BE2C (cell line): ENCODE data around the gene HTR3E.
"Not testable (repeated sequence)": the region's sequence is repeated elsewhere in the genome, so short reads cannot be mapped to it uniquely, and the experiment has no call there.

ENCODE experiments used
- DNase-seq: peaks from one replicate; pipeline ENCODE4 v3.0.0-alpha.2; 2020
- H3K27me3 ChIP-seq: fragments of 250-450 bp; sonication (Bioruptor Pico); 2 replicates; pipeline ENCODE4 v1.5.1; 2020; ENCODE audit warnings: mild to moderate bottlenecking
- H3K36me3 ChIP-seq: fragments of 250-450 bp; sonication (Bioruptor Pico); 2 replicates; pipeline ENCODE4 v1.5.1; 2020; ENCODE audit warnings: mild to moderate bottlenecking
- H3K4me1 ChIP-seq: fragments of 250-450 bp; sonication (Bioruptor Pico); 2 replicates; pipeline ENCODE4 v1.5.1; 2020
- H3K4me3 ChIP-seq: 2 replicates; pipeline ENCODE4 v1.5.1; 2011; ENCODE audit warnings: low read depth, low read length
- H3K9me3 ChIP-seq: fragments of 250-450 bp; sonication (Bioruptor Pico); 2 replicates; pipeline ENCODE4 v1.5.1; 2020
- CTCF ChIP-seq: IDR thresholded peaks from 2 replicates; pipeline ENCODE4 v1.5.1; 2012; ENCODE audit warnings: mild to moderate bottlenecking, low read depth, low read length

Gene HTR3E

GRCh38 chr3:184097556-184097955 is 692 bp downstream of the HTR3E start:
- Histone ChIP-seq H3K4me1 (no peaks in the 10 kb centered on the region), H3K27me3 (peaks cover 2% of the 10 kb centered on the region), H3K36me3 (no peaks in the 10 kb centered on the region), H3K4me3 (no peak overlapping the region), H3K9me3 (no peaks in the 10 kb centered on the region; the same call in 1 of the 2 replicates)
- no peak for TF ChIP-seq CTCF
- no peak for DNase-seq

DNA sequence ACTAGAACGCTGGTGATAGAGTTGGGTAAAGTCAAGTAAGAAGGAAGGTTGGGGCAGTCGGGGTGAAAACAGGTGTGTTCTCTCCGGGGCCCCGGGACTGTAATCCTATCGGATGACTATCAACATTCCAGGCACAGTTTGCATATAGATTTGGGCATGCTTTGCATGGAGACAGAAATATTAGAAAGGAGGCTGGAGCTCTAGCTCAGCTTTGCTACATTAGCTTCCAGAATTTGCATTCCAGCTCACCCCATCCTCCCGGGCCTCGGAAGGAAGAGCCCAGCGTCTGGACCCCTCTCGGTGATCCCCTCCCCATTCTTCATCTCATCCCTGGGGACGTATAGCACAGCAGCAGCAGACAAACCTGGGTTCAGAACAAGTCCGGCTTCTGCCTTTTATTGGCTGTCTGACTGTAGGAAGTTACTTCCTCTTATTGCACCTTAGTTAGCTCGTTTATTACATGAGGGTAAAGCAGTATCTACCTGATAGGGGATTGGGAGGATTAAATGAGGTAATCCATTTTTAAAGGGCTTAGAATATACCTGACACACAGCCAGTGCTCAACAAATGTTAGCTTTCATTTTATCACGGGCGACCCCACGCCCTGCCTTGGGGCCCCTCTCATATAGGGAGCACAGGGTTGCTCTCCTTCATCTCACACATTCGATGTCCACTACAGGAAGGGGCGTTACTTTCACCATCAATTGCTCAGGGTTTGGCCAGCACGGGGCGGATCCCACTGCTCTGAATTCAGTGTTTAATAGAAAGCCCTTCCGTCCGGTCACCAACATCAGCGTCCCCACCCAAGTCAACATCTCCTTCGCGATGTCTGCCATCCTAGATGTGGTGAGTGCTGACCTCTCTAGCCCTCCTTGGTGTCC is 3.2 kb downstream of the HTR3E start:
- no peak overlapping the region for H3K4me3 ChIP-seq
- no peaks in the 10 kb centered on the region; the same call in 1 of the 2 replicates for H3K9me3 ChIP-seq
- no peaks in the 10 kb centered on the region for H3K4me1 ChIP-seq
- peaks cover under 1% of the 10 kb centered on the region for H3K27me3 ChIP-seq
- H3K36me3 ChIP-seq: no peaks in the 10 kb centered on the region
- no peak for DNase-seq
- no peak for TF ChIP-seq CTCF

GRCh38 chr3:184110316-184110725 is 13.5 kb downstream of the HTR3E start:
- Histone ChIP-seq H3K9me3 (no peaks in the 10 kb centered on the region), H3K4me1 (no peaks in the 10 kb centered on the region; the same call in 1 of the 2 replicates), H3K27me3 (peaks cover 15% of the 10 kb centered on the region), H3K4me3 (no peak overlapping the region), H3K36me3 (no peaks in the 10 kb centered on the region)
- DNase-seq: no peak
- no peak for TF ChIP-seq CTCF

DNA sequence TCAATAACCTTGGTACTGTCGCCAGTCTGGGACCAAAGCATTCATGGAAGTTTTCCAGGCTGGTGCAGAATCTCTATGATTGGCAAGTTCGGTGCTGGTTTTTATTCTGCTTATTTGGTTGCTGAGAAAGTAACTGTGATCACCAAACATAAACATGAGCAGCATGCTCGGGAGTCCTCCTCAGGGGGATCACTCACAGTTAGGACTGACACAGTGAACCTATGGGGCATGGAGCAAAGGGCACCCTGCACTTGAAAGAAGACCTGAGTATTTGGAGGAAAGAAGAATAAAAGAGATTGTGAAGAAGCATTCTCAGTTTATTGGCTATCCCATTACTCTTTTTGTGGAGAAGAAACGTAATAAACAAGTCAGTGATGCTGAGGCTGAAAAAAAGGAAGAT is 19.2 kb downstream of the HTR3E start:
- no peak overlapping the region for H3K4me3 ChIP-seq

DNA sequence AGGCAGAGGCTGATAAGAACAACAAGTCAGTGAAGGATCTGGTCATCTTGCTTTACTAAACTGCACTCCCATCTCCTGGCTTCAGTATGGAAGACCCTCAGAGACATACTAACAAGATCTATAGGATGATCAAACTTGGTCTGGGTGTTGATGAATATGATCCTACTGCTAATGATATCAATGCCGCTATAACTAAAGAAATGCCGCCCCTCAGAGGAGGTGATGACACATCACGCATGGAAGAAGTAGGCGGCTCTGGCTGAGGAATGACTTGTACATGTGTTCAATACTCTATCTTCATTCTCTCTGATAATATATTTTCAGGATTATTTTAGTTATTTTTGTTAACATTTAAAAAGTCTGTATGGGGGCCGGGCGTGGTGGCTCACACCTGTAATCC is 20.8 kb downstream of the HTR3E start:
- Histone ChIP-seq H3K9me3 (no peaks in the 10 kb centered on the region; the same call in 1 of the 2 replicates), H3K27me3 (peaks cover 36% of the 10 kb centered on the region), H3K4me3 (no peak overlapping the region), H3K4me1 (no peaks in the 10 kb centered on the region; the same call in 1 of the 2 replicates), H3K36me3 (no peaks in the 10 kb centered on the region)
- DNase-seq: no peak
- no peak for TF ChIP-seq CTCF

More for the DNA sequence above, 19.2 kb downstream of the HTR3E start:
- no peaks in the 10 kb centered on the region for H3K36me3 ChIP-seq
- peaks cover 37% of the 10 kb centered on the region for H3K27me3 ChIP-seq
- H3K9me3 ChIP-seq: no peaks in the 10 kb centered on the region
- no peak for TF ChIP-seq CTCF
- H3K4me1 ChIP-seq: no peaks in the 10 kb centered on the region; the same call in 1 of the 2 replicates
- no peak for DNase-seq

GRCh38 chr3:184121031-184121430 is 24.2 kb downstream of the HTR3E start:
- peaks cover 23% of the 10 kb centered on the region for H3K27me3 ChIP-seq
- H3K36me3 ChIP-seq, DNase-seq, H3K9me3 ChIP-seq, H3K4me3 ChIP-seq, H3K4me1 ChIP-seq: not testable (repeated sequence)
